Suprapubic skin (tissue), 4 donors: Measurements from ENCODE around the gene PPRC1. TPM values are rescaled to one million over a fixed set of nuclear protein-coding genes. Genes with fewer than 3 reads are reported as not detected.

ENCODE experiments used
- DNase-seq, 2 donors: peaks; one replicate each; pipeline ENCODE4 v3.0.0-alpha.2; 2019; ENCODE audit warnings: low spot score in 2 of 2
- H3K27ac ChIP-seq: fragments of 200-600 bp; sonication (generic); one replicate; pipeline ENCODE4 v1.5.1; 2019
- H3K27me3 ChIP-seq: fragments of 200-600 bp; sonication (generic); one replicate; pipeline ENCODE4 v1.5.1; 2019
- H3K36me3 ChIP-seq: fragments of 200-600 bp; sonication (generic); one replicate; pipeline ENCODE4 v1.5.1; 2019
- H3K4me1 ChIP-seq: fragments of 200-600 bp; sonication (generic); one replicate; pipeline ENCODE4 v1.5.1; 2019
- H3K4me3 ChIP-seq: fragments of 200-600 bp; sonication (generic); one replicate; pipeline ENCODE4 v1.5.1; 2019; ENCODE audit warnings: mild to moderate bottlenecking
- H3K9me3 ChIP-seq: fragments of 200-600 bp; sonication (generic); one replicate; pipeline ENCODE4 v1.5.1; 2019
- CTCF ChIP-seq, 2 donors: fragments of 200-600 bp in 1 of 2; fragments of 450-650 bp in 1 of 2; sonication (generic) in 1 of 2; IDR thresholded peaks; one replicate each; pipeline ENCODE4 v1.5.1; 2016 to 2019; ENCODE audit warnings: antibody characterized with exemption in 2 of 2, mild to moderate bottlenecking in 1 of 2, moderate library complexity in 1 of 2
- EP300 ChIP-seq: sonication (generic); formaldehyde crosslinking; IDR thresholded peaks from one replicate; pipeline ENCODE4 v1.6.1; 2017; ENCODE audit warnings: antibody characterized with exemption
- POLR2A ChIP-seq, 2 donors: fragments of 450-650 bp; IDR thresholded peaks; one replicate each; pipeline ENCODE4 v1.6.1; 2017; ENCODE audit warnings: antibody characterized with exemption in 2 of 2, mild to moderate bottlenecking in 2 of 2, moderate library complexity in 2 of 2
- POLR2AphosphoS5 ChIP-seq, 3 donors: sonication (generic); formaldehyde crosslinking; IDR thresholded peaks; one replicate each; pipeline ENCODE4 v1.6.1; 2017; ENCODE audit warnings: antibody characterized with exemption in 3 of 3
- WGBS: methylation state at CpG from one replicate; pipeline ENCODE4 v1.1.5; 2018; 5-methylcytosine and 5-hydroxymethylcytosine counted together
- total RNA-seq, 4 donors: library from RNA; depleted of rRNA; stranded (reverse); fragments of >200 nt; gene quantifications; one replicate each; pipeline ENCODE4 v1.1.0, GENCODE V29; 2016

The PPRC1 gene
- total RNA-seq, 4 donors from 2014 or later: 42.6 to 80.0 (median 55.2) TPM

- TF ChIP-seq EP300 (no peak), POLR2A (IDR thresholded peaks at IDR 0.05) (peak in 1 of 2 donors; percentile 13)
- no peaks in the 10 kb centered on the region for H3K27me3 ChIP-seq
- peak overlapping the region; percentile 98 for H3K27ac ChIP-seq
- under 1% methylated on average over 15 of the region's 22 CpGs for WGBS
- H3K36me3 ChIP-seq: no peaks in the 10 kb centered on the region
- peaks cover 61% of the 10 kb centered on the region for H3K4me1 ChIP-seq
- peak; percentile 85 to 87 for DNase-seq
- no peaks in the 10 kb centered on the region for H3K9me3 ChIP-seq
- H3K4me3 ChIP-seq: peak overlapping the region; percentile 73
Observed at GRCh38 chr10:102119417-102120141, 13.3 kb upstream of the PPRC1 start.

- no peaks in the 10 kb centered on the region for H3K36me3 ChIP-seq
- TF ChIP-seq POLR2A (IDR thresholded peaks at IDR 0.05): peak; percentile 65 to 78
- TF ChIP-seq POLR2AphosphoS5 (IDR thresholded peaks at IDR 0.05): peak in 2 of 3 donors; percentile 50
- peak in 1 of 2 donors; percentile 11 for TF ChIP-seq CTCF (IDR thresholded peaks at IDR 0.05)
- no peak for TF ChIP-seq EP300
- H3K4me1 ChIP-seq: peaks cover 56% of the 10 kb centered on the region
- DNase-seq: peak; percentile 86 to 87
- no peaks in the 10 kb centered on the region for H3K27me3 ChIP-seq
- no peaks in the 10 kb centered on the region for H3K9me3 ChIP-seq
- peak within 1 kb of the TSS; percentile 98 for H3K27ac ChIP-seq
- peak within 1 kb of the TSS; percentile 73 for H3K4me3 ChIP-seq
- WGBS: under 1% methylated on average over 54 of the region's 104 CpGs
Observed at GRCh38 chr10:102120142-102120990, 12.5 kb upstream of the PPRC1 start, which contains the start of gene LDB1. TSS of gene LDB1 (minus strand) at chr10:102120368. CDS start at chr10:102120110, 258 bp downstream.

- H3K27ac ChIP-seq: peak overlapping the region; percentile 98
- peaks cover 48% of the 10 kb centered on the region for H3K4me1 ChIP-seq
- peak overlapping the region; percentile 73 for H3K4me3 ChIP-seq
- H3K9me3 ChIP-seq: no peaks in the 10 kb centered on the region
- H3K27me3 ChIP-seq: no peaks in the 10 kb centered on the region
- TF ChIP-seq EP300 (no peak), POLR2A (IDR thresholded peaks at IDR 0.05) (no peak), CTCF (IDR thresholded peaks at IDR 0.05) (no peak), POLR2AphosphoS5 (IDR thresholded peaks at IDR 0.05) (no peak)
- WGBS: under 1% methylated on average over 13 of the region's 15 CpGs
- DNase-seq: peak in 1 of 2 donors; percentile 81
- no peaks in the 10 kb centered on the region for H3K36me3 ChIP-seq
Observed at GRCh38 chr10:102120991-102121738, 11.7 kb upstream of the PPRC1 start.

- Histone ChIP-seq H3K27me3 (no peaks in the 10 kb centered on the region), H3K27ac (peak overlapping the region; percentile 98), H3K4me1 (peaks cover 41% of the 10 kb centered on the region), H3K4me3 (peak overlapping the region; percentile 73), H3K36me3 (no peaks in the 10 kb centered on the region), H3K9me3 (no peaks in the 10 kb centered on the region)
- WGBS: 54% methylated on average over 5 of the region's 6 CpGs
- TF ChIP-seq POLR2AphosphoS5 (IDR thresholded peaks at IDR 0.05) (no peak), CTCF (IDR thresholded peaks at IDR 0.05) (no peak), EP300 (no peak), POLR2A (IDR thresholded peaks at IDR 0.05) (no peak)
- no peak for DNase-seq
Observed at GRCh38 chr10:102121739-102122372, 11.0 kb upstream of the PPRC1 start.

GRCh38 chr10:102122450-102122849, 10.4 kb upstream of the PPRC1 start:
- Histone ChIP-seq H3K4me3 (no peak overlapping the region), H3K9me3 (no peaks in the 10 kb centered on the region), H3K36me3 (no peaks in the 10 kb centered on the region), H3K27ac (no peak overlapping the region), H3K27me3 (no peaks in the 10 kb centered on the region), H3K4me1 (peaks cover 35% of the 10 kb centered on the region)
- no peak for DNase-seq
- WGBS: 100% methylated on average over 1 of the region's 1 CpG
- TF ChIP-seq EP300 (no peak), POLR2A (IDR thresholded peaks at IDR 0.05) (no peak), CTCF (IDR thresholded peaks at IDR 0.05) (no peak), POLR2AphosphoS5 (IDR thresholded peaks at IDR 0.05) (no peak)
